KG1 (cell line): Measurements from ENCODE around the gene PRKCI.
A peak's percentile ranks its signal among the peaks of the same experiment; 100 is the strongest.
"Not testable (repeated sequence)": the region's sequence is repeated elsewhere in the genome, so short reads cannot be mapped to it uniquely, and the experiment has no call there.

ENCODE experiments used
- DNase-seq: peaks from one replicate; lab custom pipeline; 2025; lab: John Stamatoyannopoulos, UW

The PRKCI gene

GRCh38 chr3:170221924-170222646 lies at the start of gene PRKCI:
Gene PRKCI (plus strand): TSS chr3:170222424. CDS start chr3:170222670, 246 bp downstream.
- peak; percentile 85 for DNase-seq

GRCh38 chr3:170178651-170179050 lies 43.6 kb upstream of the PRKCI start:
- no peak for DNase-seq

GRCh38 chr3:170179432-170179831 lies 42.8 kb upstream of the PRKCI start:
- DNase-seq: no peak

- no peak for DNase-seq
These were observed 41.9 kb upstream of the PRKCI start for GRCh38 chr3:170180079-170180907.

- peak; percentile 90 for DNase-seq
These were observed 41.0 kb upstream of the PRKCI start, which contains the start of gene PHC3 for GRCh38 chr3:170180908-170181885. Gene PHC3 (minus strand): TSS chr3:170181733. CDS start chr3:170181715, 18 bp downstream.

- DNase-seq: no peak
These were observed 32.6 kb upstream of the PRKCI start for GRCh38 chr3:170189398-170190256.

GRCh38 chr3:170195759-170196158 lies 26.5 kb upstream of the PRKCI start:
- DNase-seq: not testable (repeated sequence)

- DNase-seq: no peak
These were observed 25.4 kb upstream of the PRKCI start for GRCh38 chr3:170196833-170197232.

- no peak for DNase-seq
These were observed 21.2 kb upstream of the PRKCI start for GRCh38 chr3:170200987-170201386.

GRCh38 chr3:170201527-170201926 lies 20.7 kb upstream of the PRKCI start:
- no peak for DNase-seq

GRCh38 chr3:170203457-170203856 lies 18.8 kb upstream of the PRKCI start:
- DNase-seq: no peak

GRCh38 chr3:170204023-170204472 lies 18.2 kb upstream of the PRKCI start:
- DNase-seq: no peak

- no peak for DNase-seq
These were observed 17.7 kb upstream of the PRKCI start for GRCh38 chr3:170204509-170204908.

- DNase-seq: no peak
These were observed 16.9 kb upstream of the PRKCI start for GRCh38 chr3:170205302-170205701.

GRCh38 chr3:170206164-170206762 lies 16.0 kb upstream of the PRKCI start:
- not testable (repeated sequence) for DNase-seq

- no peak for DNase-seq
These were observed 14.5 kb upstream of the PRKCI start for GRCh38 chr3:170207717-170208116.

GRCh38 chr3:170211668-170212067 lies 10.6 kb upstream of the PRKCI start:
- DNase-seq: no peak

GRCh38 chr3:170219850-170220249 lies 2.4 kb upstream of the PRKCI start:
- no peak for DNase-seq

GRCh38 chr3:170220871-170221270 lies 1.4 kb upstream of the PRKCI start:
- no peak for DNase-seq
